OCI-LY7 (cell line): ENCODE measurements around the gene TAPBP. TPM values are rescaled to one million over a fixed set of nuclear protein-coding genes. Genes with fewer than 3 reads are reported as not detected.

Experiments used
- BruUV-seq: library from RNA; stranded (reverse); fragments of 400-500 nt; replicated peaks from 2 replicates; lab custom pipeline; 2021; lab: Mats Ljungman, UMichigan
- CTCF ChIA-PET: fragments of 300-600 bp; sonication (Branson Sonifier 250); formaldehyde crosslinking; loops from one replicate; lab custom pipeline; 2022; ENCODE audit warnings: antibody characterized with exemption; ENCODE audit not compliant: unreplicated experiment; lab: Charles Lee
- POLR2A ChIA-PET: fragments of 300-600 bp; sonication (Branson Sonifier 250); formaldehyde crosslinking; loops from one replicate; lab custom pipeline; 2022; ENCODE audit warnings: antibody characterized with exemption; lab: Charles Lee
- DNase-seq: peaks from one replicate; pipeline ENCODE4 v3.0.0-alpha.2; 2015; ENCODE audit warnings: low spot score
- H2AFZ ChIP-seq: fragments of 200-600 bp; sonication (generic), shearing (Covaris generic); 2 replicates; pipeline ENCODE4 v1.6.1; 2014; ENCODE audit warnings: mild to moderate bottlenecking, antibody characterized with exemption, low read length, moderate library complexity
- H3K27ac ChIP-seq: fragments of 200-600 bp; sonication (generic); 2 replicates; pipeline ENCODE4 v1.5.1; 2014; ENCODE audit warnings: mixed run types, low read depth, mild to moderate bottlenecking, moderate library complexity, low read length, inconsistent platforms; ENCODE audit not compliant: poor library complexity, severe bottlenecking
- H3K36me3 ChIP-seq: fragments of 200-600 bp; sonication (generic); 2 replicates; pipeline ENCODE4 v1.6.1; 2014; ENCODE audit warnings: mild to moderate bottlenecking, antibody characterized with exemption, low read length, moderate library complexity, mixed read lengths; ENCODE audit not compliant: insufficient read depth
- H3K4me1 ChIP-seq: fragments of 200-600 bp; sonication (generic); 2 replicates; pipeline ENCODE4 v1.5.1; 2014; ENCODE audit warnings: mild to moderate bottlenecking, low read length; ENCODE audit not compliant: insufficient read depth, poor library complexity, severe bottlenecking
- H3K4me2 ChIP-seq: fragments of 200-600 bp; sonication (generic); 2 replicates; pipeline ENCODE4 v1.6.1; 2014; ENCODE audit warnings: mild to moderate bottlenecking, low read length
- H3K4me3 ChIP-seq: fragments of 200-600 bp; sonication (generic); 2 replicates; pipeline ENCODE4 v1.5.1; 2014; ENCODE audit warnings: mild to moderate bottlenecking, low read depth, low read length; ENCODE audit not compliant: poor library complexity, severe bottlenecking
- H3K79me2 ChIP-seq: fragments of 200-600 bp; sonication (generic); 2 replicates; pipeline ENCODE4 v1.6.1; 2016; ENCODE audit warnings: low read depth, mild to moderate bottlenecking, low read length, moderate library complexity, mixed read lengths; ENCODE audit not compliant: insufficient read depth
- H3K9me2 ChIP-seq: fragments of 200-600 bp; sonication (generic); 2 replicates; pipeline ENCODE4 v1.6.1; 2016; ENCODE audit warnings: mild to moderate bottlenecking, low read length, mixed read lengths; ENCODE audit not compliant: insufficient read depth
- H3K9me3 ChIP-seq: fragments of 200-600 bp; sonication (generic); 2 replicates; pipeline ENCODE4 v1.6.1; 2014; ENCODE audit warnings: mild to moderate bottlenecking, mixed run types, low read length, mixed read lengths
- H4K20me1 ChIP-seq: fragments of 200-600 bp; sonication (generic); 2 replicates; pipeline ENCODE4 v1.6.1; 2014; ENCODE audit warnings: mild to moderate bottlenecking, antibody characterized with exemption, low read length, moderate library complexity, mixed read lengths; ENCODE audit not compliant: insufficient read depth
- EZH2phosphoT487 ChIP-seq: fragments of 200-600 bp; sonication (generic); IDR thresholded peaks from 2 replicates; pipeline ENCODE4 v1.6.1; 2018; ENCODE audit warnings: low read depth, borderline replicate concordance, mild to moderate bottlenecking, mixed run types, antibody characterized with exemption, low read length, moderate library complexity, mixed read lengths
- intact Hi-C: fragments of 100-400 bp; cut with micrococcal nuclease; formaldehyde crosslinking; loops from one replicate; pipeline ENCODE4 v1.10.0; 2022; ENCODE audit not compliant: unreplicated experiment
- total RNA-seq, 2 experiments: library from RNA; depleted of rRNA in 1 of 2; stranded (reverse); fragments of >200 nt in 1 of 2; shearing (Covaris generic) in 1 of 2; gene quantifications; 2 replicates each; pipeline ENCODE4 v1.2.3, GENCODE V29; 2014 to 2022
- TF ChIP-seq, protein P1 (sequence below): fragments of 200-600 bp; sonication (generic); conservative IDR thresholded peaks from 2 replicates; pipeline ENCODE4 v1.5.1; 2014; ENCODE audit warnings: mild to moderate bottlenecking, antibody characterized with exemption, low read length, moderate library complexity, mixed read lengths

The TAPBP gene
- total RNA-seq, 2 experiments from 2014 or later = 106 to 148 TPM

- H3K36me3 ChIP-seq = peaks cover 28% of the 10 kb centered on the region
- H3K27ac ChIP-seq = peak overlapping the region; percentile 98
- H3K9me2 ChIP-seq = no peaks in the 10 kb centered on the region
- H4K20me1 ChIP-seq = no peaks in the 10 kb centered on the region
- BruUV-seq = no TSS peak
- H3K4me3 ChIP-seq = peak overlapping the region; percentile 88
- H3K4me2 ChIP-seq = peak overlapping the region; percentile 93
- CTCF ChIA-PET = no interaction called here
- POLR2A ChIA-PET = interaction anchor here (0.6 to 2.1 kb wide), 7 partner anchors 10 to 1910 kb away, joined by 3 to 21 read pairs (median 5); partner anchors contain the start of genes SYNGAP1 and TAPBP
- peaks cover 50% of the 10 kb centered on the region for H3K4me1 ChIP-seq
- no peak overlapping the region; the same call in 1 of the 2 replicates for H2AFZ ChIP-seq
- H3K9me3 ChIP-seq = no peaks in the 10 kb centered on the region
- intact Hi-C loops = loop anchor here (1.0 kb wide), 2 partner anchors 21 to 67 kb away; partner anchors contain the start of gene KIFC1
- peaks cover 36% of the 10 kb centered on the region for H3K79me2 ChIP-seq
- TF ChIP-seq EZH2phosphoT487 = no peak
- TF ChIP-seq, protein P1, sequence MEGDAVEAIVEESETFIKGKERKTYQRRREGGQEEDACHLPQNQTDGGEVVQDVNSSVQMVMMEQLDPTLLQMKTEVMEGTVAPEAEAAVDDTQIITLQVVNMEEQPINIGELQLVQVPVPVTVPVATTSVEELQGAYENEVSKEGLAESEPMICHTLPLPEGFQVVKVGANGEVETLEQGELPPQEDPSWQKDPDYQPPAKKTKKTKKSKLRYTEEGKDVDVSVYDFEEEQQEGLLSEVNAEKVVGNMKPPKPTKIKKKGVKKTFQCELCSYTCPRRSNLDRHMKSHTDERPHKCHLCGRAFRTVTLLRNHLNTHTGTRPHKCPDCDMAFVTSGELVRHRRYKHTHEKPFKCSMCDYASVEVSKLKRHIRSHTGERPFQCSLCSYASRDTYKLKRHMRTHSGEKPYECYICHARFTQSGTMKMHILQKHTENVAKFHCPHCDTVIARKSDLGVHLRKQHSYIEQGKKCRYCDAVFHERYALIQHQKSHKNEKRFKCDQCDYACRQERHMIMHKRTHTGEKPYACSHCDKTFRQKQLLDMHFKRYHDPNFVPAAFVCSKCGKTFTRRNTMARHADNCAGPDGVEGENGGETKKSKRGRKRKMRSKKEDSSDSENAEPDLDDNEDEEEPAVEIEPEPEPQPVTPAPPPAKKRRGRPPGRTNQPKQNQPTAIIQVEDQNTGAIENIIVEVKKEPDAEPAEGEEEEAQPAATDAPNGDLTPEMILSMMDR = no peak
- DNase-seq = peak; percentile 91
Measured at GRCh38 chr6:33324125-33324524, 10.2 kb upstream of the TAPBP start.

- peaks cover 34% of the 10 kb centered on the region for H3K36me3 ChIP-seq
- no peaks in the 10 kb centered on the region for H4K20me1 ChIP-seq
- intact Hi-C loops = no loop called here
- peak overlapping the region; percentile 98 for H3K27ac ChIP-seq
- ChIA-PET POLR2A (interaction anchor here (0.5 to 1.8 kb wide), 4 partner anchors 10 to 371 kb away, joined by 3 to 12 read pairs (median 4); partner anchors contain the start of gene HLA-DMA), CTCF (no interaction called here)
- H3K9me2 ChIP-seq = no peaks in the 10 kb centered on the region
- peaks cover 56% of the 10 kb centered on the region for H3K4me1 ChIP-seq
- TF ChIP-seq EZH2phosphoT487 = no peak
- TF ChIP-seq, protein P1 = no peak
- peak overlapping the region; percentile 88 for H3K4me3 ChIP-seq
- peaks cover 41% of the 10 kb centered on the region for H3K79me2 ChIP-seq
- DNase-seq = no peak
- H2AFZ ChIP-seq = no peak overlapping the region
- no peaks in the 10 kb centered on the region for H3K9me3 ChIP-seq
- H3K4me2 ChIP-seq = peak overlapping the region; percentile 93
- BruUV-seq = no TSS peak
Measured at GRCh38 chr6:33323623-33323948, 9.7 kb upstream of the TAPBP start.

DNA sequence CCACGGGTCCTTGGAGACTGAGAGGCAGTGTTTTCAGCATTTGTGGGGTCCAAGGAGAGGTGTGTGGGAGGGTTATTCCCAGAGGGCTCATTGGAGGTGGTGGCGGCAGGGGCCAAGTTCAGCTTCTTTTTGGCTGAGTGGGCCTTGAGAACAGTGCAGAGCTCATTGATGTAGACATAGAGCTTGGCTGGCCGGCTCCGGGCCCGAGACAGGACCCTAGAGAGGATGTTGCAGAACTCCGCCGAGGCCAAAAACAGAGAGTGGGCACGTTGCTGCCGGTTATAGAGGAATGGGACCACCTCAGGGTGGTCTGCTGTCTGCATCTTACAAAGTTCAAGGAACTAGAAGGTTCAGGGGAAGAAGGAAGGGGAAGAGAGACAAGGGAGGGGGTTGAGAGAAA lies 7.3 kb upstream of the TAPBP start:
- no peak overlapping the region for H2AFZ ChIP-seq
- ChIA-PET CTCF (interaction anchor here (0.7 kb wide), 1 partner anchor 105 kb away, joined by 3 read pairs; no protein-coding TSS in a partner anchor), POLR2A (interaction anchor here (0.6 kb wide), 1 partner anchor 97 kb away, joined by 3 read pairs; no protein-coding TSS in a partner anchor)
- H3K27ac ChIP-seq = peak overlapping the region; percentile 98
- intact Hi-C loops = no loop called here
- TF ChIP-seq, protein P1 = no peak
- no peak for TF ChIP-seq EZH2phosphoT487
- no peak for DNase-seq
- no peaks in the 10 kb centered on the region for H3K9me3 ChIP-seq
- H3K4me1 ChIP-seq = peaks cover 63% of the 10 kb centered on the region
- H3K36me3 ChIP-seq = peaks cover 43% of the 10 kb centered on the region
- BruUV-seq = no TSS peak
- peak overlapping the region; percentile 88 for H3K4me3 ChIP-seq
- H3K4me2 ChIP-seq = peak overlapping the region; percentile 84
- no peaks in the 10 kb centered on the region for H4K20me1 ChIP-seq
- no peaks in the 10 kb centered on the region for H3K9me2 ChIP-seq
- H3K79me2 ChIP-seq = peaks cover 45% of the 10 kb centered on the region
